ENCODE results near the gene CDKN1C.

DNA sequence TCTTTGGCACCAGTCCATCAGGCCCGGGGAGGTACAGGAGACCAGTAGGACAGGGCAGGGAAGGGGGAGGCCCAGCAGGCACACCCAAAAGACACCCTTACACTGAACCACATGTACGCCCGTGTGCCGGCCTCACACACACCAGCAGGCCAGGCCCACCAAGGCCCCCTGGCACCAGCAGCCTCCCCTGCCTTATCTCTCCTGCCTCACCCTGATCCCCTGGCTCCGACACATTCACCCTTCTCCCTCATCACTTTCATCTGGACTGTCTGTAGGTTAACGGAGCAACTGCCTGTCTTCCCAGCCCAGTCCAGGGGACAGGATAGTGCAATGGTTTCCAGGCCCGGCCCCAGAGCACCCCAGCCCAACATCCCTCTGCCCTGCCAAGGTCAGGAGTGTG is 4.9 kb downstream of the CDKN1C start:
- TF ChIP-seq, protein P1, sequence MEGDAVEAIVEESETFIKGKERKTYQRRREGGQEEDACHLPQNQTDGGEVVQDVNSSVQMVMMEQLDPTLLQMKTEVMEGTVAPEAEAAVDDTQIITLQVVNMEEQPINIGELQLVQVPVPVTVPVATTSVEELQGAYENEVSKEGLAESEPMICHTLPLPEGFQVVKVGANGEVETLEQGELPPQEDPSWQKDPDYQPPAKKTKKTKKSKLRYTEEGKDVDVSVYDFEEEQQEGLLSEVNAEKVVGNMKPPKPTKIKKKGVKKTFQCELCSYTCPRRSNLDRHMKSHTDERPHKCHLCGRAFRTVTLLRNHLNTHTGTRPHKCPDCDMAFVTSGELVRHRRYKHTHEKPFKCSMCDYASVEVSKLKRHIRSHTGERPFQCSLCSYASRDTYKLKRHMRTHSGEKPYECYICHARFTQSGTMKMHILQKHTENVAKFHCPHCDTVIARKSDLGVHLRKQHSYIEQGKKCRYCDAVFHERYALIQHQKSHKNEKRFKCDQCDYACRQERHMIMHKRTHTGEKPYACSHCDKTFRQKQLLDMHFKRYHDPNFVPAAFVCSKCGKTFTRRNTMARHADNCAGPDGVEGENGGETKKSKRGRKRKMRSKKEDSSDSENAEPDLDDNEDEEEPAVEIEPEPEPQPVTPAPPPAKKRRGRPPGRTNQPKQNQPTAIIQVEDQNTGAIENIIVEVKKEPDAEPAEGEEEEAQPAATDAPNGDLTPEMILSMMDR (conservative IDR thresholded peaks at IDR 0.05; ENCODE audit: low read depth, low read length) = no peak
- no peak for TF ChIP-seq EZH2 (IDR thresholded peaks at IDR 0.05; ENCODE audit: borderline replicate concordance, low read depth, low read length, poor library complexity, severe bottlenecking)
